Measurements from ENCODE around the gene PPARD. TPM values are rescaled to one million over a fixed set of nuclear protein-coding genes. Genes with fewer than 3 reads are reported as not detected.

The PPARD gene
- polyA plus RNA-seq, 2 of the 4 experiments (the other 2 are of a cell fraction): 3.8 to 5.9 TPM

DNA sequence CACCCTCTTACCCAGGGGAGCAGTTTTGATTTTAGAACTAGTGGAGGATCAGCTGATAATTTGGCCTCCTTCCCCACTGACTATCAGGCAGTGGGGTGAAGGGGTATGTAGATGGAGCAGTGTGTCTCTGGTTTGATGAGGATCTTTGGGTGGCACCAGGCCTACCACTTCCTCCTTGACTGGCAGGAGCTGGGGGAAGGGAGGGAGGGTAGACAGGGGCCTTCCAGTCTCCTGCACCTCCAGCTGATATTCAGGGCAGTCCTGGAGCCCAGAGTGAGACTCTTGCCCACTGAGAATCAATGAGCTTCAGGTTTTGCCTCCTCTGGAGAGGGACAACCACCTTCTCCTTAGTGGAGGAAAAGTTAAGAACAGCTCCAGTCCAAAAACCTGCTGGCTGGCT is 41.5 kb upstream of the PPARD start:
- FAIRE-seq (no peak), DNase-seq (ENCODE audit: low read depth in 1 of 2, low spot score in 1 of 2) (no peak), ATAC-seq (no peak)
- H3K27ac ChIP-seq: no peak overlapping the region
- ChIA-PET POLR2A (no interaction called here), CTCF (interaction anchor here (0.6 to 1.4 kb wide), 2 partner anchors 27 to 123 kb away, joined by 3 to 5 read pairs; no protein-coding TSS in a partner anchor)
- H3K4me1 ChIP-seq: no peaks in the 10 kb centered on the region
- TF ChIP-seq HOXB5 (CRISPR knock-in tag; IDR thresholded peaks at IDR 0.05) (no peak), RAD21 (conservative IDR thresholded peaks at IDR 0.05 in 1 of 2, IDR thresholded peaks at IDR 0.05 in 1 of 2) (no peak), RNF2 (IDR thresholded peaks at IDR 0.05; ENCODE audit: borderline replicate concordance, low read depth) (no peak), POLR2A (IDR thresholded peaks at IDR 0.05; ENCODE audit: low read length) (no peak), TFCP2L1 (CRISPR knock-in tag; IDR thresholded peaks at IDR 0.05) (no peak), KDM1A (IDR thresholded peaks at IDR 0.05; ENCODE audit: low read depth) (no peak)
- TF ChIP-seq, protein P1, sequence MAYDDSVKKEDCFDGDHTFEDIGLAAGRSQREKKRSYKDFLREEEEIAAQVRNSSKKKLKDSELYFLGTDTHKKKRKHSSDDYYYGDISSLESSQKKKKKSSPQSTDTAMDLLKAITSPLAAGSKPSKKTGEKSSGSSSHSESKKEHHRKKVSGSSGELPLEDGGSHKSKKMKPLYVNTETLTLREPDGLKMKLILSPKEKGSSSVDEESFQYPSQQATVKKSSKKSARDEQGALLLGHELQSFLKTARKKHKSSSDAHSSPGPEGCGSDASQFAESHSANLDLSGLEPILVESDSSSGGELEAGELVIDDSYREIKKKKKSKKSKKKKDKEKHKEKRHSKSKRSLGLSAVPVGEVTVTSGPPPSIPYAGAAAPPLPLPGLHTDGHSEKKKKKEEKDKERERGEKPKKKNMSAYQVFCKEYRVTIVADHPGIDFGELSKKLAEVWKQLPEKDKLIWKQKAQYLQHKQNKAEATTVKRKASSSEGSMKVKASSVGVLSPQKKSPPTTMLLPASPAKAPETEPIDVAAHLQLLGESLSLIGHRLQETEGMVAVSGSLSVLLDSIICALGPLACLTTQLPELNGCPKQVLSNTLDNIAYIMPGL (CRISPR knock-in tag; IDR thresholded peaks at IDR 0.05; ENCODE audit: borderline replicate concordance): no peak
- TF ChIP-seq, protein P2, sequence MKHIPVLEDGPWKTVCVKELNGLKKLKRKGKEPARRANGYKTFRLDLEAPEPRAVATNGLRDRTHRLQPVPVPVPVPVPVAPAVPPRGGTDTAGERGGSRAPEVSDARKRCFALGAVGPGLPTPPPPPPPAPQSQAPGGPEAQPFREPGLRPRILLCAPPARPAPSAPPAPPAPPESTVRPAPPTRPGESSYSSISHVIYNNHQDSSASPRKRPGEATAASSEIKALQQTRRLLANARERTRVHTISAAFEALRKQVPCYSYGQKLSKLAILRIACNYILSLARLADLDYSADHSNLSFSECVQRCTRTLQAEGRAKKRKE (CRISPR knock-in tag; IDR thresholded peaks at IDR 0.05; ENCODE audit: low read depth): no peak
- no peaks in the 10 kb centered on the region for H3K9me3 ChIP-seq
- H3K4me2 ChIP-seq: no peak overlapping the region
- no peak overlapping the region for H3K4me3 ChIP-seq

DNA sequence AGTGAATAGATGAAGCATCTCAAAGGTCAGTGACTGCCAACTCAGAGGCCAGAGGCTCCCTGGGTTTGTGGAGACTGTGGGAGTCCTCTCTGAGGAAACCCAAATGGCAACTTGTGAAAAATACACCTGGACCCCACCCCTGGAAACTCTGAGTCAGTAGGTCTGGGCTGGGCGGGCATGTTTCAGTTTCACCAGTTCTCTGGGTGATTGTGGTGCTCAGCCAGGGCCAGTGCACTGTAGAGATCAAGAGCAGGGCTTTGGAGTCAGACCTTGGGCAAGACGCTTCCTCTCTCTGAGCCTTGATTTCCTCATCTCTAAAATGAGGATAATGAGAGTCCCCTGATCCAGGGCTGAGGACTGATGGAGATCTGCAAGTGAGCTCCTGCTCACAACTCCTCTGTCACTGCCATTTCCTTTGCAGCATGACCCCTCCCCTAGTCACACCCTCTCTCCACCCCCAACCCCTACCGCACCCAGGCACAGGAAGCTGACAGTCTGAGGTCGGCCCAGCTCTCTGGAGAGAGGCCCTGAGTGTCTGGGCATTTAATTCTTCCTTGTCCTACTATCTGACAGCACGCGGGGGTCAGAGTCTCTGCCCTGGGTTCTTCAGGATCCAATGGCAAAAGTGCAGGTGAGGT is 39.6 kb upstream of the PPARD start:
- TF ChIP-seq EP300 (IDR thresholded peaks at IDR 0.05) (no peak), RCOR1 (IDR thresholded peaks at IDR 0.05; ENCODE audit: low read depth, low read length) (no peak), SMC3 (IDR thresholded peaks at IDR 0.05) (no peak), PHF8 (IDR thresholded peaks at IDR 0.05; ENCODE audit: borderline replicate concordance, low read depth) (no peak), ZFP36 (IDR thresholded peaks at IDR 0.05; ENCODE audit: borderline replicate concordance, partially characterized antibody) (no peak), RAD21 (conservative IDR thresholded peaks at IDR 0.05 in 1 of 2, IDR thresholded peaks at IDR 0.05 in 1 of 2) (no peak), TFCP2L1 (CRISPR knock-in tag; IDR thresholded peaks at IDR 0.05) (no peak), RNF2 (IDR thresholded peaks at IDR 0.05; ENCODE audit: borderline replicate concordance, low read depth) (no peak), FOSB (CRISPR knock-in tag; IDR thresholded peaks at IDR 0.05) (no peak), KDM5A (IDR thresholded peaks at IDR 0.05) (no peak)
- TF ChIP-seq, protein P3, sequence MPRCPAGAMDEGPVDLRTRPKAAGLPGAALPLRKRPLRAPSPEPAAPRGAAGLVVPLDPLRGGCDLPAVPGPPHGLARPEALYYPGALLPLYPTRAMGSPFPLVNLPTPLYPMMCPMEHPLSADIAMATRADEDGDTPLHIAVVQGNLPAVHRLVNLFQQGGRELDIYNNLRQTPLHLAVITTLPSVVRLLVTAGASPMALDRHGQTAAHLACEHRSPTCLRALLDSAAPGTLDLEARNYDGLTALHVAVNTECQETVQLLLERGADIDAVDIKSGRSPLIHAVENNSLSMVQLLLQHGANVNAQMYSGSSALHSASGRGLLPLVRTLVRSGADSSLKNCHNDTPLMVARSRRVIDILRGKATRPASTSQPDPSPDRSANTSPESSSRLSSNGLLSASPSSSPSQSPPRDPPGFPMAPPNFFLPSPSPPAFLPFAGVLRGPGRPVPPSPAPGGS (IDR thresholded peaks at IDR 0.05): no peak
- TF ChIP-seq, protein P4, sequence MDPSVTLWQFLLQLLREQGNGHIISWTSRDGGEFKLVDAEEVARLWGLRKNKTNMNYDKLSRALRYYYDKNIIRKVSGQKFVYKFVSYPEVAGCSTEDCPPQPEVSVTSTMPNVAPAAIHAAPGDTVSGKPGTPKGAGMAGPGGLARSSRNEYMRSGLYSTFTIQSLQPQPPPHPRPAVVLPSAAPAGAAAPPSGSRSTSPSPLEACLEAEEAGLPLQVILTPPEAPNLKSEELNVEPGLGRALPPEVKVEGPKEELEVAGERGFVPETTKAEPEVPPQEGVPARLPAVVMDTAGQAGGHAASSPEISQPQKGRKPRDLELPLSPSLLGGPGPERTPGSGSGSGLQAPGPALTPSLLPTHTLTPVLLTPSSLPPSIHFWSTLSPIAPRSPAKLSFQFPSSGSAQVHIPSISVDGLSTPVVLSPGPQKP (IDR thresholded peaks at IDR 0.05; ENCODE audit: low read depth, low read length): no peak
- TF ChIP-seq, protein P2 (CRISPR knock-in tag; IDR thresholded peaks at IDR 0.05; ENCODE audit: low read depth): no peak
- TF ChIP-seq, protein P5, sequence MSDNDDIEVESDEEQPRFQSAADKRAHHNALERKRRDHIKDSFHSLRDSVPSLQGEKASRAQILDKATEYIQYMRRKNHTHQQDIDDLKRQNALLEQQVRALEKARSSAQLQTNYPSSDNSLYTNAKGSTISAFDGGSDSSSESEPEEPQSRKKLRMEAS (IDR thresholded peaks at IDR 0.05): no peak
- ChIA-PET POLR2A (no interaction called here), CTCF (interaction anchor here (1.7 kb wide), 1 partner anchor 147 kb away, joined by 4 read pairs; no protein-coding TSS in a partner anchor)
- Histone ChIP-seq H3K4me2 (no peak overlapping the region), H3K4me3 (no peak overlapping the region), H3K4me1 (no peaks in the 10 kb centered on the region), H3K9me3 (no peaks in the 10 kb centered on the region), H3K27ac (no peak overlapping the region)
- FAIRE-seq (no peak), ATAC-seq (peak in 1 of 2 experiments; percentile 47; a peak in 3 of 6 replicates), DNase-seq (ENCODE audit: low read depth in 1 of 2, low spot score in 1 of 2) (no peak)
- 58% methylated on average over 6 of the region's 6 CpGs for WGBS (ENCODE audit: missing lambda C conversion rate)
